GM12801 (cell line): Measurements from ENCODE around the gene POGLUT3.

Experiments
- CTCF ChIP-seq: IDR thresholded peaks from one replicate; pipeline ENCODE4 v1.5.1; 2011; ENCODE audit warnings: control low read depth; ENCODE audit not compliant: insufficient read length; ENCODE audit errors: extremely low read depth

The POGLUT3 gene

GRCh38 chr11:108536783-108537182 is 38.6 kb upstream of the POGLUT3 start:
- no peak for TF ChIP-seq CTCF

- TF ChIP-seq CTCF = no peak
Measured at GRCh38 chr11:108535384-108535955, 37.3 kb upstream of the POGLUT3 start.

- no peak for TF ChIP-seq CTCF
Measured at GRCh38 chr11:108534274-108534882, 36.2 kb upstream of the POGLUT3 start.

- TF ChIP-seq CTCF = no peak
Measured at GRCh38 chr11:108530426-108530825, 32.2 kb upstream of the POGLUT3 start.

- no peak for TF ChIP-seq CTCF
Measured at GRCh38 chr11:108527382-108527781, 29.2 kb upstream of the POGLUT3 start.

GRCh38 chr11:108525161-108525560 is 27.0 kb upstream of the POGLUT3 start:
- TF ChIP-seq CTCF = no peak

- TF ChIP-seq CTCF = no peak
Measured at GRCh38 chr11:108524422-108524821, 26.2 kb upstream of the POGLUT3 start.
